Stomach (tissue), 9 donors: ENCODE data around the gene SLC25A51. TPM values are rescaled to one million over a fixed set of nuclear protein-coding genes. Genes with fewer than 3 reads are reported as not detected.

Experiments used
- DNase-seq, 2 donors: peaks; one replicate each; pipeline versions ENCODE4 v3.0.0 to v3.0.0-alpha.2; 2013 to 2019
- H3K27ac ChIP-seq, 5 donors: fragments of 200-600 bp in 4 of 5; sonication (generic) in 4 of 5; one replicate each; pipeline ENCODE4 v1.5.1; 2013 to 2019; ENCODE audit warnings: mild to moderate bottlenecking in 1 of 5, moderate library complexity in 1 of 5
- H3K27me3 ChIP-seq, 3 donors: fragments of 200-600 bp; sonication (generic); one replicate each; pipeline ENCODE4 v1.5.1; 2017 to 2019; ENCODE audit warnings: mixed run types in 1 of 3
- H3K36me3 ChIP-seq, 4 donors: fragments of 200-600 bp; sonication (generic); 1 replicate in 3 of 4; 2 replicates in 1 of 4; pipeline ENCODE4 v1.5.1; 2016 to 2019
- H3K4me1 ChIP-seq, 4 donors: fragments of 200-600 bp; sonication (generic); one replicate each; pipeline ENCODE4 v1.5.1; 2016 to 2019
- H3K4me3 ChIP-seq, 4 donors: fragments of 200-600 bp; sonication (generic) in 3 of 4; one replicate each; pipeline ENCODE4 v1.5.1; 2016 to 2019; ENCODE audit warnings: mild to moderate bottlenecking in 1 of 4
- H3K9me3 ChIP-seq, 4 donors: fragments of 200-600 bp; sonication (generic); one replicate each; pipeline ENCODE4 v1.5.1; 2016 to 2019
- EP300 ChIP-seq: sonication (generic); formaldehyde crosslinking; IDR thresholded peaks from one replicate; pipeline ENCODE4 v1.6.1; 2017; ENCODE audit warnings: antibody characterized with exemption
- POLR2A ChIP-seq, 4 donors: fragments of 450-650 bp; IDR thresholded peaks; one replicate each; pipeline ENCODE4 v1.6.1; 2016; ENCODE audit warnings: antibody characterized with exemption in 4 of 4, control low read depth in 2 of 4, mild to moderate bottlenecking in 1 of 4, moderate library complexity in 1 of 4
- POLR2AphosphoS5 ChIP-seq, 3 donors: sonication (generic); formaldehyde crosslinking; IDR thresholded peaks; one replicate each; pipeline ENCODE4 v1.6.1; 2016; ENCODE audit warnings: antibody characterized with exemption in 3 of 3
- WGBS, 5 donors: extraction: QIAGEN DNeasy Blood & Tissue Kit in 3 of 5; methylation state at CpG; one replicate each; pipeline versions ENCODE4 v1.1.5 to v1.1.7; 2013 to 2018; 5-methylcytosine and 5-hydroxymethylcytosine counted together
- intact Hi-C: fragments of 100-400 bp; cut with DNase I; formaldehyde crosslinking; loops from one replicate; pipeline ENCODE4 v1.15.1; 2023; ENCODE audit warnings: low total_unique reads
- polyA plus RNA-seq, 3 donors: library from polyadenylated mRNA; stranded (reverse); fragments of 200-250 nt; gene quantifications; one replicate each; pipeline ENCODE4 v1.2.3, GENCODE V29; 2013
- total RNA-seq, 5 donors: library from RNA; depleted of rRNA; stranded (reverse); fragments of >200 nt; gene quantifications; one replicate each; pipeline versions ENCODE4 v1.1.0 to v1.2.3, GENCODE V29; 2014 to 2016
- TF ChIP-seq, protein P1 (sequence below), 7 experiments: fragments of 450-650 bp in 4 of 7; fragments of 200-600 bp in 3 of 7; sonication (generic) in 3 of 7; IDR thresholded peaks; one replicate each; pipeline ENCODE4 v1.5.1; 2016 to 2019; ENCODE audit warnings: antibody characterized with exemption in 7 of 7, control low read depth in 2 of 7, mild to moderate bottlenecking in 1 of 7
- donor health status: healthy with polysubstance abuse.
- donor health status: Bipolar disorder and iron deficiency.
- donor health status: healthy.

Gene SLC25A51
- total and polyA plus RNA-seq, 8 donors: 3.5 to 41.5 (median 9.8) TPM

GRCh38 chr9:37941253-37941652 is 37.3 kb upstream of the SLC25A51 start:
- H3K9me3 ChIP-seq: no peaks in the 10 kb centered on the region
- TF ChIP-seq, protein P1, sequence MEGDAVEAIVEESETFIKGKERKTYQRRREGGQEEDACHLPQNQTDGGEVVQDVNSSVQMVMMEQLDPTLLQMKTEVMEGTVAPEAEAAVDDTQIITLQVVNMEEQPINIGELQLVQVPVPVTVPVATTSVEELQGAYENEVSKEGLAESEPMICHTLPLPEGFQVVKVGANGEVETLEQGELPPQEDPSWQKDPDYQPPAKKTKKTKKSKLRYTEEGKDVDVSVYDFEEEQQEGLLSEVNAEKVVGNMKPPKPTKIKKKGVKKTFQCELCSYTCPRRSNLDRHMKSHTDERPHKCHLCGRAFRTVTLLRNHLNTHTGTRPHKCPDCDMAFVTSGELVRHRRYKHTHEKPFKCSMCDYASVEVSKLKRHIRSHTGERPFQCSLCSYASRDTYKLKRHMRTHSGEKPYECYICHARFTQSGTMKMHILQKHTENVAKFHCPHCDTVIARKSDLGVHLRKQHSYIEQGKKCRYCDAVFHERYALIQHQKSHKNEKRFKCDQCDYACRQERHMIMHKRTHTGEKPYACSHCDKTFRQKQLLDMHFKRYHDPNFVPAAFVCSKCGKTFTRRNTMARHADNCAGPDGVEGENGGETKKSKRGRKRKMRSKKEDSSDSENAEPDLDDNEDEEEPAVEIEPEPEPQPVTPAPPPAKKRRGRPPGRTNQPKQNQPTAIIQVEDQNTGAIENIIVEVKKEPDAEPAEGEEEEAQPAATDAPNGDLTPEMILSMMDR (IDR thresholded peaks at IDR 0.05): no peak
- no peak for TF ChIP-seq POLR2A (IDR thresholded peaks at IDR 0.05)
- no peak for TF ChIP-seq EP300
- no peak for TF ChIP-seq POLR2AphosphoS5 (IDR thresholded peaks at IDR 0.05)
- H3K36me3 ChIP-seq: peaks cover 0 to 38% (median 18%) of the 10 kb centered on the region in 4 donors
- H3K27ac ChIP-seq: no peak overlapping the region
- intact Hi-C loops: no loop called here
- no peak overlapping the region for H3K4me3 ChIP-seq
- DNase-seq: no peak
- no peaks in the 10 kb centered on the region for H3K27me3 ChIP-seq
- H3K4me1 ChIP-seq: peaks cover 14 to 58% (median 36%) of the 10 kb centered on the region in 4 donors
- 97 to 100% (median 98%) methylated on average over 2 of the region's 2 CpGs for WGBS, 5 donors

- TF ChIP-seq, protein P1 (IDR thresholded peaks at IDR 0.05): no peak
- TF ChIP-seq POLR2AphosphoS5 (IDR thresholded peaks at IDR 0.05): no peak
- no peak for TF ChIP-seq EP300
- TF ChIP-seq POLR2A (IDR thresholded peaks at IDR 0.05): no peak
- Histone ChIP-seq H3K4me3 (no peak overlapping the region), H3K27me3 (no peaks in the 10 kb centered on the region), H3K9me3 (no peaks in the 10 kb centered on the region), H3K27ac (peak overlapping the region in 1 of 5 donors; percentile 0), H3K4me1 (peaks cover 14 to 48% (median 33%) of the 10 kb centered on the region in 4 donors), H3K36me3 (peaks cover 0 to 22% (median 4%) of the 10 kb centered on the region in 4 donors)
- WGBS, 5 donors: 74 to 94% (median 78%) methylated on average over 6 of the region's 6 CpGs
- DNase-seq: no peak
- intact Hi-C loops: no loop called here
Observed at GRCh38 chr9:37939575-37940095, 35.7 kb upstream of the SLC25A51 start.

DNA sequence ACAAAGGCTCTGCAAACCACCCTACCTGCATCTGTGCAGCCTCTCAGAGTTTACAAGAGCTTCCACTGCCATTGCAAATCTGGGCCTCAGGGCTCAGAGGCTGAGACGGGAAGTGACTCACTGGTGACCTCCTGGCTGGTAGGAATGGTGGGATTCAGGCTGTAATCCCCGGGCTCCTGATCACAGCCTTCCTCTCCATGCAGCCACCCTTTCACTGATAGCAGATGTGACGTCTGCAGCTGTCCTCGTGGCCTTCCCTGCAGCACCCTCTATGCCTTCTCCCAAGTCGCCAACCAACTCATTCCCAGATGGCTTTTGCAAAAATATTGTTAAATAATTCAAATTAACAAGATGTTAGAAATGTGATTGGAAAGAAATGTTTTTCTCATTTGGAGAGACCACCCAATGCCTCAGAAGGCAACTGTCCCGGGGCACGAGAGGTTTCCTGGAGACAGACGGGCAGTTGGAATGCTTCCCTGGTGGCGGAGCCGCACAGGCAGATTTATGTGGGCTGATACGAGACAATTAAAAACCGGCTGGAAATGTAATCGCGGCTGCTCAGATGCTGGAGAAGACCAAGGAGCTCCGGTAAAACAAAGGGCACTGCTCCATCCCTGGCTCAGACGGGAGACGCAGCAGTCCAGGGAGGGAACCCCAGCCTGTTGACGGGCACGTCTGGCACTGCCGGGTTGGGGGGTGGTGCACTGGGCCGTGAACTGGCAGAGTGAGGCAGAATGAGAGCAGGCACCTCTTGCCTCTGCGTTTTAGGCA is 34.4 kb upstream of the SLC25A51 start:
- H3K9me3 ChIP-seq: no peaks in the 10 kb centered on the region
- 57 to 76% (median 69%) methylated on average over 20 to 22 of the region's 22 CpGs for WGBS, 5 donors
- peak overlapping the region in 2 of 5 donors; percentile 0 to 22 for H3K27ac ChIP-seq
- peaks cover 4 to 35% (median 20%) of the 10 kb centered on the region in 4 donors for H3K4me1 ChIP-seq
- H3K27me3 ChIP-seq: no peaks in the 10 kb centered on the region
- DNase-seq: no peak
- peaks cover 0 to 19% (median 3%) of the 10 kb centered on the region in 4 donors for H3K36me3 ChIP-seq
- TF ChIP-seq, protein P1 (IDR thresholded peaks at IDR 0.05): no peak
- TF ChIP-seq POLR2AphosphoS5 (IDR thresholded peaks at IDR 0.05) (no peak), POLR2A (IDR thresholded peaks at IDR 0.05) (no peak), EP300 (no peak)
- intact Hi-C loops: no loop called here
- no peak overlapping the region for H3K4me3 ChIP-seq

DNA sequence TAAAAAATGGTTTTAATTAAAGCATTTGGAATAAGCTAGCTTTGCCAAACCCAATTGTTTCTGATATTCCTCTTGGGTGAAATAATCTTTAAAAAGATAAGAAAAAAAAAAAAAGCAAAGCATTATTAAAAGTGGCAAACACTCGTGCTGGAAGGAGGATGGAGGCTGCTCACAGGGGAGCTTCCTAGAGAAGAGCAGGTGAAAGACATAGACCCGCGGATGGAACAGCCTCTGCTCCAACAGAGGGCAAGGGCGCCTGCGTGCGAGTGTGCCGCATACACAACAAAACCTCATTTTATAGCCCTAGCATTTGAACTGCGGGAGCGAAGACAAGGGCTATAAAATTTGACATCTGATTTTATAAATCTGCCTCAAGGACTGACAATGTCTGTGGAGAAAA is 33.4 kb upstream of the SLC25A51 start:
- no peak for DNase-seq
- peaks cover 0 to 14% (median 2%) of the 10 kb centered on the region in 4 donors for H3K36me3 ChIP-seq
- no peak for TF ChIP-seq POLR2A (IDR thresholded peaks at IDR 0.05)
- TF ChIP-seq, protein P1 (IDR thresholded peaks at IDR 0.05): no peak
- H3K27me3 ChIP-seq: no peaks in the 10 kb centered on the region
- intact Hi-C loops: no loop called here
- WGBS, 5 donors: 73 to 86% (median 81%) methylated on average over 9 of the region's 9 CpGs
- no peak overlapping the region for H3K4me3 ChIP-seq
- no peak overlapping the region for H3K27ac ChIP-seq
- H3K4me1 ChIP-seq: peaks cover 0 to 27% (median 15%) of the 10 kb centered on the region in 4 donors
- no peaks in the 10 kb centered on the region for H3K9me3 ChIP-seq
